Activated T-cell treated with anti-CD3 and anti-CD28 coated beads for 24 hours (primary cell): ENCODE results near the gene ACTL8.
"Not testable (repeated sequence)": the region's sequence is repeated elsewhere in the genome, so short reads cannot be mapped to it uniquely, and the experiment has no call there.

Experiments used
- DNase-seq: peaks from one replicate; pipeline ENCODE4 v3.0.0-alpha.2; 2020; ENCODE audit warnings: low read depth

The ACTL8 gene

GRCh38 chr1:17735793-17736192 is 19.3 kb upstream of the ACTL8 start:
- DNase-seq, result no peak

- DNase-seq, result no peak
These were observed 18.5 kb upstream of the ACTL8 start for GRCh38 chr1:17736625-17737024.

- DNase-seq, result no peak
These were observed 16.1 kb upstream of the ACTL8 start for GRCh38 chr1:17739050-17739449.

- DNase-seq, result no peak
These were observed 14.1 kb upstream of the ACTL8 start for GRCh38 chr1:17741052-17741451.

GRCh38 chr1:17742583-17742982 is 12.6 kb upstream of the ACTL8 start:
- DNase-seq, result no peak

GRCh38 chr1:17743008-17743647 is 12.0 kb upstream of the ACTL8 start:
- no peak for DNase-seq

- DNase-seq, result no peak
These were observed 11.2 kb upstream of the ACTL8 start for GRCh38 chr1:17743925-17744324.

GRCh38 chr1:17744666-17745478 is 10.3 kb upstream of the ACTL8 start:
- DNase-seq, result no peak

- no peak for DNase-seq
These were observed 9.6 kb upstream of the ACTL8 start for GRCh38 chr1:17745479-17745955.

GRCh38 chr1:17746281-17746680 is 8.9 kb upstream of the ACTL8 start:
- DNase-seq, result not testable (repeated sequence)

GRCh38 chr1:17746920-17747319 is 8.2 kb upstream of the ACTL8 start:
- no peak for DNase-seq

- DNase-seq, result no peak
These were observed 4.8 kb upstream of the ACTL8 start for GRCh38 chr1:17750333-17750732.

GRCh38 chr1:17752356-17752755 is 2.8 kb upstream of the ACTL8 start:
- no peak for DNase-seq

- DNase-seq, result no peak
These were observed 2.3 kb downstream of the ACTL8 start for GRCh38 chr1:17757426-17757825.

- DNase-seq, result no peak
These were observed 4.0 kb downstream of the ACTL8 start for GRCh38 chr1:17759114-17759513.

- no peak for DNase-seq
These were observed 7.2 kb downstream of the ACTL8 start for GRCh38 chr1:17762313-17762712.

- no peak for DNase-seq
These were observed 8.3 kb downstream of the ACTL8 start for GRCh38 chr1:17763417-17763816.

- no peak for DNase-seq
These were observed 8.9 kb downstream of the ACTL8 start for GRCh38 chr1:17763995-17764394.

- no peak for DNase-seq
These were observed 9.5 kb downstream of the ACTL8 start for GRCh38 chr1:17764591-17764990.

GRCh38 chr1:17765444-17766411 is 10.6 kb downstream of the ACTL8 start:
- DNase-seq, result no peak

GRCh38 chr1:17768651-17769241 is 13.6 kb downstream of the ACTL8 start:
- DNase-seq, result no peak

GRCh38 chr1:17770983-17771382 is 15.8 kb downstream of the ACTL8 start:
- DNase-seq, result no peak
